B cell (primary cell): ENCODE results near the gene PRKAG2. TPM values are rescaled to one million over a fixed set of nuclear protein-coding genes. Genes with fewer than 3 reads are reported as not detected.

Experiments used
- ATAC-seq: fragments of 200-7000 bp; cut with Tn5 transposase; one replicate; pipeline ENCODE4 v1.10.0; 2021; ENCODE audit warnings: low read depth, mild to moderate bottlenecking, moderate number of reproducible peaks, moderate library complexity
- CTCF ChIA-PET: fragments of 350-600 bp; sonication (Branson Sonifier 250); formaldehyde crosslinking; loops from one replicate; lab custom pipeline; 2021; ENCODE audit warnings: antibody characterized with exemption, inconsistent platforms; lab: Charles Lee
- POLR2A ChIA-PET: fragments of 350-600 bp; sonication (Branson Sonifier 250); formaldehyde crosslinking; loops from one replicate; lab custom pipeline; 2021; ENCODE audit warnings: antibody characterized with exemption; lab: Charles Lee
- DNase-seq: peaks from one replicate; pipeline ENCODE4 v3.0.0; 2013
- H2AFZ ChIP-seq: 2 replicates; pipeline ENCODE4 v1.6.1; 2012; ENCODE audit warnings: mild to moderate bottlenecking, low read depth, low read length; ENCODE audit not compliant: insufficient read depth, poor library complexity, severe bottlenecking
- H3K27ac ChIP-seq, 2 donors: 1 replicate in 1 of 2; 2 replicates in 1 of 2; pipeline ENCODE4 v1.5.1; 2012 to 2013; ENCODE audit warnings: low read length in 2 of 2, mild to moderate bottlenecking in 2 of 2, moderate library complexity in 1 of 2
- H3K27me3 ChIP-seq, 4 experiments: fragments of 200-600 bp in 1 of 4; sonication (generic) in 1 of 4; replicated peaks in 1 of 4; 1 replicate in 2 of 4; 2 replicates in 2 of 4; pipeline versions ENCODE4 v1.6.1 to v1.7.0; 2013 to 2016; ENCODE audit warnings: low read length in 3 of 4, mild to moderate bottlenecking in 2 of 4, mixed read lengths in 1 of 4, moderate library complexity in 1 of 4; ENCODE audit not compliant: insufficient read depth in 4 of 4, control insufficient read depth in 3 of 4; ENCODE audit errors: control extremely low read depth in 1 of 4
- H3K36me3 ChIP-seq, 2 experiments: replicated peaks in 1 of 2; 1 replicate in 1 of 2; 2 replicates in 1 of 2; pipeline versions ENCODE4 v1.6.1 to v1.7.1; 2013; ENCODE audit warnings: low read length in 1 of 2; ENCODE audit not compliant: insufficient read depth in 2 of 2, control insufficient read depth in 1 of 2; ENCODE audit errors: control extremely low read depth in 1 of 2, extremely low read depth in 1 of 2
- H3K4me1 ChIP-seq, 2 donors: fragments of 200-600 bp in 1 of 2; sonication (generic) in 1 of 2; 1 replicate in 1 of 2; 2 replicates in 1 of 2; pipeline versions ENCODE4 v1.5.1 to v1.6.1; 2013 to 2017; ENCODE audit warnings: low read length in 2 of 2; ENCODE audit not compliant: control insufficient read depth in 2 of 2, insufficient read depth in 2 of 2
- H3K4me2 ChIP-seq: replicated peaks from 2 replicates; pipeline ENCODE3; 2012; ENCODE audit warnings: mild to moderate bottlenecking, low read depth, low read length; ENCODE audit not compliant: poor library complexity, severe bottlenecking
- H3K4me3 ChIP-seq, 5 experiments: fragments of 200-600 bp in 1 of 5; sonication (generic) in 1 of 5; 1 replicate in 3 of 5; 2 replicates in 2 of 5; pipeline versions ENCODE4 v1.5.1 to v1.7.0; 2011 to 2016; ENCODE audit warnings: low read length in 4 of 5, mild to moderate bottlenecking in 4 of 5, low read depth in 2 of 5, control low read depth in 1 of 5, moderate library complexity in 1 of 5; ENCODE audit not compliant: insufficient read depth in 1 of 5; ENCODE audit errors: control extremely low read depth in 1 of 5, extremely low read depth in 1 of 5
- H3K79me2 ChIP-seq: fragments of 200-600 bp; sonication (generic); one replicate; pipeline ENCODE4 v1.6.0; 2016; ENCODE audit warnings: low read length; ENCODE audit not compliant: control insufficient read depth, insufficient read depth
- H3K9ac ChIP-seq: fragments of 200-600 bp; sonication (generic); 2 replicates; pipeline ENCODE4 v1.6.1; 2017; ENCODE audit warnings: mild to moderate bottlenecking, low read length, moderate library complexity
- H3K9me3 ChIP-seq, 3 donors: one replicate each; pipeline versions ENCODE4 v1.6.1 to v1.7.1; 2013; ENCODE audit warnings: low read length in 2 of 3; ENCODE audit not compliant: control insufficient read depth in 2 of 3, insufficient read depth in 1 of 3; ENCODE audit errors: control extremely low read depth in 1 of 3
- H4K20me1 ChIP-seq: 2 replicates; pipeline ENCODE4 v1.6.0; 2012; ENCODE audit warnings: mild to moderate bottlenecking, low read length; ENCODE audit not compliant: insufficient read depth, control insufficient read depth, poor library complexity, severe bottlenecking
- H3K27ac Mint-ChIP-seq: one replicate; pipeline ENCODE4 v1.8.0; 2021; ENCODE audit warnings: mixed read lengths
- H3K27me3 Mint-ChIP-seq: one replicate; pipeline ENCODE4 v1.8.0; 2021; ENCODE audit warnings: mixed read lengths
- H3K4me1 Mint-ChIP-seq: one replicate; pipeline ENCODE4 v1.8.0; 2021; ENCODE audit warnings: mixed read lengths
- H3K4me3 Mint-ChIP-seq: one replicate; pipeline ENCODE4 v1.8.0; 2021; ENCODE audit warnings: mixed read lengths
- H3K9me3 Mint-ChIP-seq: one replicate; pipeline ENCODE4 v1.8.0; 2022; ENCODE audit warnings: mixed read lengths; ENCODE audit not compliant: insufficient read depth
- EZH2 ChIP-seq: IDR thresholded peaks from 2 replicates; pipeline ENCODE4 v1.6.1; 2012; ENCODE audit warnings: borderline replicate concordance, low read depth, mild to moderate bottlenecking, moderate library complexity, low read length; ENCODE audit not compliant: insufficient read depth, poor library complexity, severe bottlenecking
- WGBS: methylation state at CpG from one replicate; pipeline ENCODE4 v1.1.5; 2013; ENCODE audit warnings: missing lambda C conversion rate; ENCODE audit not compliant: insufficient coverage; 5-methylcytosine and 5-hydroxymethylcytosine counted together
- intact Hi-C: fragments of 100-400 bp; cut with micrococcal nuclease; formaldehyde crosslinking; loops from one replicate; pipeline ENCODE4 v1.10.0; 2022
- polyA plus RNA-seq: library from polyadenylated mRNA; depleted of rRNA; stranded (reverse); fragments of >200 nt; gene quantifications from 2 replicates; pipeline ENCODE4 v1.2.3, GENCODE V29; 2012
- total RNA-seq, 2 donors: library from RNA; stranded (reverse); fragments of 120-200 nt in 1 of 2; gene quantifications; 1 replicate in 1 of 2; 2 replicates in 1 of 2; pipeline versions ENCODE4 v1.2.3 to v1.2.4, GENCODE V29; 2013 to 2022
- TF ChIP-seq, protein P1 (sequence below): fragments of 200-600 bp; IDR thresholded peaks from one replicate; pipeline ENCODE4 v1.8.0; 2022; ENCODE audit warnings: antibody characterized with exemption, mild to moderate bottlenecking

PRKAG2 gene
- total and polyA plus RNA-seq, 2 donors (not counting 1 experiment from before 2014, with no cell fraction given), result 22.1 to 56.3 TPM

DNA sequence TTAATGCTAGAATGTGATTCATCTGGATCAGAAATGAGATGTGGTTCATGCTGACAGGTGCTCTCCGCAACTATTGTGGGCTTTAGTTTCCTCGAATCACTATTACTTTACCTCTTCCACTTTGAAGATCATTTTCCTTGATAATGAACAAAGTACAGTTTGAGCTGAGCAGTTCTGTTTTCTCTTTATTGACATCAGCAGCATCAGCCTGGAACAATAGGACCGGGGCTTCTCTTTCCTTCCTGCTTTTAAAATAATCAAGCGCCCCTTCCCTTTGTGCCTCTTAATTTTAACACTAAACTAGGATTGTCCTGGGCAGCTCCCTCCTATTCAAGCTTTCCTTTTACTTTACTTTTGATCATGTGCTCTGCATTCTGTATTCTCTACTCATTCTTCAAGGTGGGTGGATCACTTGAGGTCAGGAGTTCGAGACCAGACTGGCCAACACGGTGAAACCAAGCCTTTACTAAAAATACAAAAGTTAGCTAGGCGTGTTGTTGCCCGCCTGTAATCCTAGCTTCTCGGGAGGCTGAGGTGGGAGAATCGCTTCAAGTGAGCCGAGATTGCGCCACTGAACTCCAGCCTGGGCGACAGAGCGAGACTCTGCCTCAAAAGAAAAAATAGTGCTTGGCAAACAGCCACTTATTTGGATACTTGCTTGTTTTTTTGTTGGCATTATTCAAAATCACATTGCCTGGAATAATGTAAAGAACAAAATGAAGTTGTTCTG lies 290.2 kb downstream of the PRKAG2 start:
- POLR2A ChIA-PET, result no interaction called here
- intact Hi-C loops, result no loop called here
- H3K4me2 ChIP-seq, result no peak overlapping the region
- Mint-ChIP-seq H3K27me3 (no peaks in the 10 kb centered on the region), H3K4me1 (peaks cover 13% of the 10 kb centered on the region), H3K9me3 (no peaks in the 10 kb centered on the region), H3K4me3 (no peak overlapping the region), H3K27ac (no peak overlapping the region)
- H3K27me3 ChIP-seq, result no peaks in the 10 kb centered on the region
- no peaks in the 10 kb centered on the region for H4K20me1 ChIP-seq
- no peak overlapping the region for H3K27ac ChIP-seq
- H2AFZ ChIP-seq, result no peak overlapping the region
- ATAC-seq (no peak), DNase-seq (no peak)
- TF ChIP-seq, protein P1, sequence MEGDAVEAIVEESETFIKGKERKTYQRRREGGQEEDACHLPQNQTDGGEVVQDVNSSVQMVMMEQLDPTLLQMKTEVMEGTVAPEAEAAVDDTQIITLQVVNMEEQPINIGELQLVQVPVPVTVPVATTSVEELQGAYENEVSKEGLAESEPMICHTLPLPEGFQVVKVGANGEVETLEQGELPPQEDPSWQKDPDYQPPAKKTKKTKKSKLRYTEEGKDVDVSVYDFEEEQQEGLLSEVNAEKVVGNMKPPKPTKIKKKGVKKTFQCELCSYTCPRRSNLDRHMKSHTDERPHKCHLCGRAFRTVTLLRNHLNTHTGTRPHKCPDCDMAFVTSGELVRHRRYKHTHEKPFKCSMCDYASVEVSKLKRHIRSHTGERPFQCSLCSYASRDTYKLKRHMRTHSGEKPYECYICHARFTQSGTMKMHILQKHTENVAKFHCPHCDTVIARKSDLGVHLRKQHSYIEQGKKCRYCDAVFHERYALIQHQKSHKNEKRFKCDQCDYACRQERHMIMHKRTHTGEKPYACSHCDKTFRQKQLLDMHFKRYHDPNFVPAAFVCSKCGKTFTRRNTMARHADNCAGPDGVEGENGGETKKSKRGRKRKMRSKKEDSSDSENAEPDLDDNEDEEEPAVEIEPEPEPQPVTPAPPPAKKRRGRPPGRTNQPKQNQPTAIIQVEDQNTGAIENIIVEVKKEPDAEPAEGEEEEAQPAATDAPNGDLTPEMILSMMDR, result no peak
- no peak for TF ChIP-seq EZH2
- H3K9me3 ChIP-seq, result no peaks in the 10 kb centered on the region
- CTCF ChIA-PET, result no interaction called here
- peaks cover 8% of the 10 kb centered on the region for H3K79me2 ChIP-seq
- no peak overlapping the region for H3K9ac ChIP-seq
- 92% methylated on average over 8 of the region's 14 CpGs for WGBS
- peaks cover 0 to 16% of the 10 kb centered on the region in 2 donors for H3K4me1 ChIP-seq
- H3K4me3 ChIP-seq, result no peak overlapping the region
- no peaks in the 10 kb centered on the region for H3K36me3 ChIP-seq

DNA sequence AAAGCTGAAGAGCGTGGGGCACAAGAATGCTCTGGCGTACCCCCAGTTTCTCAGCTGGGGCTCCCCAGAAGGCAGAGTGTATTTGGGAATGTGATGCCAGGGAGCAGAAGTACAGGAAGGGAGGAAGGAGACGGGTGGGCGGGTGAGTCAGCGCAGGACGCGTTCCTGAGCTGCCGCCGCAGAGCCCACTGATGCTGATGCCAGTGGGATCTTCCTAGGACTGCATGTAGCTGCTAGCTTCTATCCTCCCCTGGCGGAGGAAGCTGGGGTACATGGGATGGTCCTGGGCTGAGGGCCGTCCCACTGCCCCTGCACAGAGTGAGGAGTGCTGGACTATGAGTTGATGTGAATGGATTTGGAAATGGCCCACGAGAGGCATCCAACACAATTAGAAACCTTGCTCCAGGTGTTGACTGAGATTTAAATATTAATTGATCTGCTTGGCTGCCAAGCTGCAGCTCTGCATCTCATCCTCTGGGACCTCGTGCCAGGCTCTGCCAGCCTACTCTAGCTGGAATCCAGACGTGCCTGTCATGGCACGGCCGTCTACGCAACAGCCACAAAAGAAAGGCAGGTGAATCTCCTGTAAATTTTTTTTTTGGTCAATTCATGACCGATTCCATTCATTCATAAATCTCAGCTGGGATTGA lies 291.0 kb downstream of the PRKAG2 start:
- 92% methylated on average over 16 of the region's 18 CpGs for WGBS
- Histone ChIP-seq H3K36me3 (no peaks in the 10 kb centered on the region), H3K79me2 (peaks cover 8% of the 10 kb centered on the region), H3K4me3 (no peak overlapping the region), H3K27me3 (no peaks in the 10 kb centered on the region), H3K9ac (no peak overlapping the region), H3K4me1 (peaks cover 0 to 11% of the 10 kb centered on the region in 2 donors), H3K27ac (no peak overlapping the region), H3K9me3 (no peaks in the 10 kb centered on the region), H3K4me2 (no peak overlapping the region), H4K20me1 (no peaks in the 10 kb centered on the region), H2AFZ (no peak overlapping the region)
- ATAC-seq (no peak), DNase-seq (no peak)
- ChIA-PET POLR2A (interaction anchor here (0.6 kb wide), 1 partner anchor 15 kb away, joined by 6 read pairs; no protein-coding TSS in a partner anchor), CTCF (no interaction called here)
- no peaks in the 10 kb centered on the region for H3K9me3 Mint-ChIP-seq
- no peaks in the 10 kb centered on the region for H3K27me3 Mint-ChIP-seq
- H3K4me3 Mint-ChIP-seq, result no peak overlapping the region
- TF ChIP-seq EZH2, result no peak
- TF ChIP-seq, protein P1, result no peak
- intact Hi-C loops, result no loop called here
- H3K4me1 Mint-ChIP-seq, result peaks cover 9% of the 10 kb centered on the region
- no peak overlapping the region for H3K27ac Mint-ChIP-seq
